ENCODE results near the gene GPSM1.

- TF ChIP-seq, protein P1, sequence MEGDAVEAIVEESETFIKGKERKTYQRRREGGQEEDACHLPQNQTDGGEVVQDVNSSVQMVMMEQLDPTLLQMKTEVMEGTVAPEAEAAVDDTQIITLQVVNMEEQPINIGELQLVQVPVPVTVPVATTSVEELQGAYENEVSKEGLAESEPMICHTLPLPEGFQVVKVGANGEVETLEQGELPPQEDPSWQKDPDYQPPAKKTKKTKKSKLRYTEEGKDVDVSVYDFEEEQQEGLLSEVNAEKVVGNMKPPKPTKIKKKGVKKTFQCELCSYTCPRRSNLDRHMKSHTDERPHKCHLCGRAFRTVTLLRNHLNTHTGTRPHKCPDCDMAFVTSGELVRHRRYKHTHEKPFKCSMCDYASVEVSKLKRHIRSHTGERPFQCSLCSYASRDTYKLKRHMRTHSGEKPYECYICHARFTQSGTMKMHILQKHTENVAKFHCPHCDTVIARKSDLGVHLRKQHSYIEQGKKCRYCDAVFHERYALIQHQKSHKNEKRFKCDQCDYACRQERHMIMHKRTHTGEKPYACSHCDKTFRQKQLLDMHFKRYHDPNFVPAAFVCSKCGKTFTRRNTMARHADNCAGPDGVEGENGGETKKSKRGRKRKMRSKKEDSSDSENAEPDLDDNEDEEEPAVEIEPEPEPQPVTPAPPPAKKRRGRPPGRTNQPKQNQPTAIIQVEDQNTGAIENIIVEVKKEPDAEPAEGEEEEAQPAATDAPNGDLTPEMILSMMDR (IDR thresholded peaks at IDR 0.05; ENCODE audit: borderline replicate concordance, extremely low read depth, low read length, poor library complexity, severe bottlenecking) = no peak
- TF ChIP-seq EZH2 (IDR thresholded peaks at IDR 0.05; ENCODE audit: borderline replicate concordance, low read depth, low read length, severe bottlenecking) = no peak
Observed at GRCh38 chr9:136368190-136368589, 40.9 kb downstream of the GPSM1 start.

All from DND-41 (cell line).